Adrenal gland (tissue), 5 donors: ENCODE measurements around the gene GPC6.

ENCODE experiments used
- CTCF ChIP-seq, 6 experiments: fragments of 450-650 bp in 4 of 6; fragments of 200-600 bp in 2 of 6; sonication (generic) in 1 of 6; IDR thresholded peaks; 1 replicate in 5 of 6; 2 replicates in 1 of 6; pipeline versions ENCODE4 v1.5.1 to v1.8.0; 2016 to 2021; ENCODE audit warnings: antibody characterized with exemption in 6 of 6, mild to moderate bottlenecking in 2 of 6, moderate library complexity in 1 of 6
- POLR2A ChIP-seq, 2 donors: fragments of 450-650 bp; IDR thresholded peaks; one replicate each; pipeline ENCODE4 v1.6.1; 2017; ENCODE audit warnings: antibody characterized with exemption in 2 of 2, mild to moderate bottlenecking in 2 of 2, moderate library complexity in 1 of 2
- donor health status: DM: no; HTN: no; CAD: no.

GRCh38 chr13:93649496-93649895 lies 422.9 kb downstream of the GPC6 start:
- no peak for TF ChIP-seq CTCF (IDR thresholded peaks at IDR 0.05)
- TF ChIP-seq POLR2A (IDR thresholded peaks at IDR 0.05), result no peak
